Cardiac septum (tissue), 1 donor: Measurements from ENCODE around the gene RGS8. TPM values are rescaled to one million over a fixed set of nuclear protein-coding genes. Genes with fewer than 3 reads are reported as not detected.

Experiments
- DNase-seq: peaks from one replicate; pipeline ENCODE4 v3.0.0-alpha.2; 2020; ENCODE audit warnings: low spot score
- intact Hi-C: fragments of 100-400 bp; cut with DNase I; formaldehyde crosslinking; loops from one replicate; pipeline ENCODE4 v1.14.0; 2022
- total RNA-seq: library from RNA; stranded (reverse); fragmentation: NEBNext Ultra II Directional; extraction: Animal tissue kit (Norgen Biotek cat#: 25700); gene quantifications from one replicate; pipeline ENCODE4 v1.2.1, GENCODE V29; 2021
- donor health status: DM: no; HTN: no; CAD: no.

The RGS8 gene
- total RNA-seq, 1 donor from 2014 or later, result not detected

GRCh38 chr1:182651339-182651724, 33.1 kb downstream of the RGS8 start:
- intact Hi-C loops, result no loop called here
- DNase-seq, result no peak

- intact Hi-C loops, result no loop called here
- no peak for DNase-seq
Measured at GRCh38 chr1:182650678-182651338, 33.6 kb downstream of the RGS8 start.

- DNase-seq, result no peak
- intact Hi-C loops, result no loop called here
Measured at GRCh38 chr1:182649041-182649440, 35.3 kb downstream of the RGS8 start.

GRCh38 chr1:182646739-182647138, 37.6 kb downstream of the RGS8 start:
- DNase-seq, result no peak
- intact Hi-C loops, result no loop called here

- intact Hi-C loops, result no loop called here
- DNase-seq, result no peak
Measured at GRCh38 chr1:182644886-182645285, 39.5 kb downstream of the RGS8 start.

- DNase-seq, result no peak
- intact Hi-C loops, result no loop called here
Measured at GRCh38 chr1:182643699-182644098, 40.7 kb downstream of the RGS8 start.

GRCh38 chr1:182642461-182642860, 41.9 kb downstream of the RGS8 start:
- intact Hi-C loops, result no loop called here
- no peak for DNase-seq

- intact Hi-C loops, result no loop called here
- no peak for DNase-seq
Measured at GRCh38 chr1:182641561-182641960, 42.8 kb downstream of the RGS8 start.

- DNase-seq, result no peak
- intact Hi-C loops, result no loop called here
Measured at GRCh38 chr1:182639330-182639729, 45.1 kb downstream of the RGS8 start.

GRCh38 chr1:182637769-182638168, 46.6 kb downstream of the RGS8 start:
- DNase-seq, result no peak
- intact Hi-C loops, result no loop called here

GRCh38 chr1:182635871-182636270, 48.5 kb downstream of the RGS8 start:
- DNase-seq, result no peak
- intact Hi-C loops, result no loop called here

Other genes starting within 250 kb of the RGS8 start
- not detected for gene RGSL1, start 234.4 kb downstream of the RGS8 start, total RNA-seq
- gene RNASEL, start 95.3 kb downstream of the RGS8 start, total RNA-seq, result 3.3 TPM
- gene RGS16, start 80.2 kb downstream of the RGS8 start, total RNA-seq, result 1.9 TPM
- 6.1 TPM for gene NPL, start 105.2 kb upstream of the RGS8 start, total RNA-seq
- 54.3 TPM for gene DHX9, start 154.8 kb upstream of the RGS8 start, total RNA-seq